ENCODE data around the gene SUPT5H. TPM values are rescaled to one million over a fixed set of nuclear protein-coding genes. Genes with fewer than 3 reads are reported as not detected.
A peak's percentile ranks its signal among the peaks of the same experiment; 100 is the strongest.

Gene SUPT5H
- total and polyA plus RNA-seq, 2 of the 8 experiments (the other 6 are each of a cell fraction or from before 2014, with no cell fraction given) = 77.8 to 111 TPM

GRCh38 chr19:39413911-39414608, 31.3 kb upstream of the SUPT5H start:
- Histone ChIP-seq H4K8ac (ENCODE audit: extremely low read depth, insufficient read depth, low read length) (peak overlapping the region; percentile 80), H2BK120ac (replicated peaks; ENCODE audit: low read depth, low read length) (no peak overlapping the region), H2AFZ (ENCODE audit: low read length) (no peak overlapping the region), H3K79me1 (ENCODE audit: low read depth, low read length) (no peaks in the 10 kb centered on the region; the same call in 1 of the 2 replicates), H3K4me1 (replicated peaks in 1 of 4; ENCODE audit: control insufficient read depth in 3 of 4, insufficient read depth in 4 of 4, low read length in 3 of 4) (peaks cover 4 to 27% (median 15%) of the 10 kb centered on the region in 4 experiments; a peak in 6 of 7 replicates), H3K79me2 (ENCODE audit: control insufficient read depth in 1 of 2, insufficient read depth in 2 of 2, low read length in 2 of 2) (peaks cover 6 to 17% of the 10 kb centered on the region in 2 experiments; a peak in 3 of 4 replicates), H3K56ac (replicated peaks; ENCODE audit: insufficient read length, low read depth, low read length) (peak overlapping the region; percentile 37), H3K9me3 (ENCODE audit: insufficient read depth in 2 of 2, low read depth in 1 of 2, low read length in 1 of 2) (no peaks in the 10 kb centered on the region), H3K4me2 (ENCODE audit: insufficient read depth in 1 of 2, low read depth in 2 of 2, low read length in 2 of 2) (peak overlapping the region; percentile 84 to 86), H2BK20ac (ENCODE audit: low read length) (0 out of 2 replicates have a peak overlapping the region, but pooled peaks have one; percentile 48), H4K5ac (ENCODE audit: insufficient read length, low read depth, low read length) (peak overlapping the region; percentile 26), H3K4ac (replicated peaks; ENCODE audit: insufficient read length, low read depth, low read length) (no peak overlapping the region), H3K14ac (ENCODE audit: insufficient read length) (no peak overlapping the region), H2BK15ac (ENCODE audit: low read length) (peak overlapping the region; percentile 92; the same call in 1 of the 2 replicates), H3K23me2 (ENCODE audit: low read depth, low read length) (peaks cover 16% of the 10 kb centered on the region), H3K36me3 (ENCODE audit: control insufficient read depth in 2 of 4, insufficient read depth in 4 of 4, low read length in 3 of 4) (peaks cover 5 to 15% (median 7%) of the 10 kb centered on the region in 4 experiments; a peak in 7 of 8 replicates), H3K4me3 (ENCODE audit: extremely low read depth in 1 of 4, insufficient read depth in 2 of 4, low read depth in 3 of 4, low read length in 4 of 4) (peak overlapping the region; percentile 66 to 97 (median 92)), H3K18ac (ENCODE audit: extremely low read depth, low read length) (peak overlapping the region; percentile 78), H3K27me3 (replicated peaks in 1 of 4; ENCODE audit: control insufficient read depth in 3 of 4, extremely low read depth in 1 of 4, insufficient read depth in 3 of 4, low read length in 3 of 4) (no peaks in the 10 kb centered on the region), H3K9ac (replicated peaks in 1 of 4; ENCODE audit: extremely low read depth in 1 of 4, low read depth in 3 of 4, low read length in 3 of 4) (peak overlapping the region; percentile 1 to 69 (median 60); a peak in 6 of 7 replicates), H2BK5ac (ENCODE audit: low read depth, low read length) (peak overlapping the region; percentile 78; the same call in 1 of the 2 replicates), H2BK12ac (ENCODE audit: low read depth, low read length) (peak overlapping the region; percentile 77; the same call in 1 of the 2 replicates), H2AK5ac (ENCODE audit: low read depth, low read length) (0 out of 2 replicates have a peak overlapping the region, but pooled peaks have one; percentile 28), H4K91ac (replicated peaks; ENCODE audit: insufficient read length, low read length) (peak overlapping the region; percentile 46), H3K23ac (ENCODE audit: insufficient read length) (no peak overlapping the region), H4K20me1 (replicated peaks in 1 of 2; ENCODE audit: control insufficient read depth in 1 of 2, insufficient read depth in 2 of 2, low read length in 2 of 2) (peaks cover 7 to 22% of the 10 kb centered on the region in 2 experiments), H3K27ac (ENCODE audit: low read depth, low read length) (peak overlapping the region; percentile 23; the same call in 1 of the 2 replicates)
- no peak for TF ChIP-seq TAF7 (optimal IDR thresholded peaks at IDR 0.05; ENCODE audit: borderline replicate concordance, low read depth, low read length)
- no peak for TF ChIP-seq YY1 (IDR thresholded peaks at IDR 0.05; ENCODE audit: low read depth, low read length)
- TF ChIP-seq SAP30 (IDR thresholded peaks at IDR 0.05; ENCODE audit: insufficient read depth, insufficient replicate concordance, low read length) = peak; percentile 49
- peak in 2 of 3 experiments; percentile 25 to 27; a peak in 2 of 4 replicates for TF ChIP-seq CTCF (IDR thresholded peaks at IDR 0.05; ENCODE audit: control extremely low read depth in 1 of 3, insufficient read depth in 1 of 3, low read depth in 1 of 3, low read length in 3 of 3)
- 0 out of 4 replicates have a peak, but pooled peaks have one; percentile 0 to 7 for TF ChIP-seq RAD21 (IDR thresholded peaks at IDR 0.05 in 1 of 2, conservative IDR thresholded peaks at IDR 0.05 in 1 of 2; ENCODE audit: low read depth in 2 of 2, low read length in 2 of 2)
- peak; percentile 76; the same call in 1 of the 2 replicates for TF ChIP-seq KDM1A (IDR thresholded peaks at IDR 0.05; ENCODE audit: borderline replicate concordance, low read length)
- TF ChIP-seq CEBPB (IDR thresholded peaks at IDR 0.05; ENCODE audit: low read depth, low read length) = peak; percentile 55; the same call in 1 of the 2 replicates
- FAIRE-seq (no peak), DNase-seq (ENCODE audit: low read depth in 1 of 2, low spot score in 2 of 2) (peak in 1 of 2 experiments; percentile 74)
- POLR2A ChIA-PET (ENCODE audit: partially characterized antibody) = interaction anchor here (0.6 to 25.7 kb wide), 12 partner anchors 9 to 101 kb away, joined by 3 to 1154 read pairs (median 6); partner anchors contain the start of genes MED29, PAF1, RPS16 and SAMD4B
- CTCF ChIA-PET (ENCODE audit: partially characterized antibody) = interaction anchor here (0.6 to 2.3 kb wide), 17 partner anchors 10 to 120 kb away, joined by 3 to 13 read pairs (median 5); partner anchors contain the start of genes RPS16 and SELENOV
- 24% methylated on average over 18 of the region's 18 CpGs; no CpG with 5 or more reads in 1 of the 2 experiments for WGBS, 2 experiments (ENCODE audit: extremely low coverage in 1 of 2, insufficient coverage in 1 of 2, insufficient read length in 1 of 2, insufficient replicate concordance in 2 of 2, low coverage in 1 of 2, low lambda C conversion rate in 2 of 2, missing lambda C conversion rate in 1 of 2)

All from H1 (cell line).